Subcutaneous abdominal adipose tissue (tissue), 5 donors: ENCODE measurements around the gene GBE1.
"Not testable (repeated sequence)": the region's sequence is repeated elsewhere in the genome, so short reads cannot be mapped to it uniquely, and the experiment has no call there.

Source experiments
- H3K27ac ChIP-seq: one replicate; pipeline ENCODE4 v1.7.0; 2013; ENCODE audit warnings: low read depth, mild to moderate bottlenecking, inconsistent platforms, low read length, moderate library complexity
- H3K27me3 ChIP-seq, 5 donors: one replicate each; pipeline ENCODE4 v1.7.0; 2013; ENCODE audit warnings: low read length in 5 of 5, inconsistent platforms in 1 of 5; ENCODE audit not compliant: control insufficient read depth in 5 of 5, insufficient read depth in 4 of 5
- H3K36me3 ChIP-seq, 5 donors: one replicate each; pipeline ENCODE4 v1.7.0; 2013; ENCODE audit warnings: low read length in 5 of 5; ENCODE audit not compliant: control insufficient read depth in 5 of 5, insufficient read depth in 5 of 5
- H3K4me1 ChIP-seq, 5 donors: one replicate each; pipeline ENCODE4 v1.7.0; 2013; ENCODE audit warnings: low read length in 5 of 5, mild to moderate bottlenecking in 3 of 5, moderate library complexity in 1 of 5; ENCODE audit not compliant: control insufficient read depth in 5 of 5, insufficient read depth in 5 of 5
- H3K4me3 ChIP-seq, 5 donors: one replicate each; pipeline ENCODE4 v1.7.0; 2013; ENCODE audit warnings: low read length in 5 of 5, low read depth in 1 of 5
- H3K9ac ChIP-seq, 5 donors: one replicate each; pipeline ENCODE4 v1.7.0; 2013; ENCODE audit warnings: low read length in 5 of 5, mild to moderate bottlenecking in 4 of 5, moderate library complexity in 3 of 5
- H3K9me3 ChIP-seq, 5 donors: one replicate each; pipeline ENCODE4 v1.7.0; 2013; ENCODE audit warnings: low read length in 5 of 5; ENCODE audit not compliant: control insufficient read depth in 5 of 5
- donor health status: healthy.
- donor health status: healthy.
- donor health status: healthy.
- donor health status: healthy.
- donor health status: healthy.

Gene GBE1

GRCh38 chr3:81500039-81500438, 261.4 kb downstream of the GBE1 start:
- Histone ChIP-seq H3K4me3 (no peak overlapping the region), H3K9me3 (no peaks in the 10 kb centered on the region), H3K4me1 (peaks cover 0 to 7% (median 0%) of the 10 kb centered on the region in 5 donors), H3K27ac (no peak overlapping the region), H3K36me3 (peaks cover 4 to 28% (median 18%) of the 10 kb centered on the region in 5 donors), H3K27me3 (no peaks in the 10 kb centered on the region), H3K9ac (no peak overlapping the region)

GRCh38 chr3:81497572-81498251, 263.7 kb downstream of the GBE1 start:
- Histone ChIP-seq H3K4me3 (no peak overlapping the region), H3K9me3 (no peaks in the 10 kb centered on the region), H3K27me3 (no peaks in the 10 kb centered on the region), H3K9ac (no peak overlapping the region), H3K27ac (peak overlapping the region; percentile 35), H3K36me3 (peaks cover 4 to 28% (median 18%) of the 10 kb centered on the region in 5 donors), H3K4me1 (peaks cover 0 to 7% (median 0%) of the 10 kb centered on the region in 5 donors)

GRCh38 chr3:81496407-81497104, 264.9 kb downstream of the GBE1 start:
- no peak overlapping the region for H3K4me3 ChIP-seq
- H3K27me3 ChIP-seq, result no peaks in the 10 kb centered on the region
- H3K9ac ChIP-seq, result no peak overlapping the region
- H3K4me1 ChIP-seq, result peaks cover 0 to 3% (median 2%) of the 10 kb centered on the region in 5 donors
- no peak overlapping the region for H3K27ac ChIP-seq
- peaks cover 4 to 28% (median 18%) of the 10 kb centered on the region in 5 donors for H3K36me3 ChIP-seq
- H3K9me3 ChIP-seq, result no peaks in the 10 kb centered on the region

- Histone ChIP-seq H3K4me3 (peak overlapping the region in 1 of 5 donors; percentile 2), H3K9ac (peak overlapping the region in 1 of 5 donors; percentile 11), H3K36me3 (peaks cover 4 to 22% (median 12%) of the 10 kb centered on the region in 5 donors), H3K27ac (peak overlapping the region; percentile 81)
- H3K9me3 ChIP-seq, H3K27me3 ChIP-seq, H3K4me1 ChIP-seq: not testable (repeated sequence)
Observed at GRCh38 chr3:81492471-81492870, 269.0 kb downstream of the GBE1 start.

DNA sequence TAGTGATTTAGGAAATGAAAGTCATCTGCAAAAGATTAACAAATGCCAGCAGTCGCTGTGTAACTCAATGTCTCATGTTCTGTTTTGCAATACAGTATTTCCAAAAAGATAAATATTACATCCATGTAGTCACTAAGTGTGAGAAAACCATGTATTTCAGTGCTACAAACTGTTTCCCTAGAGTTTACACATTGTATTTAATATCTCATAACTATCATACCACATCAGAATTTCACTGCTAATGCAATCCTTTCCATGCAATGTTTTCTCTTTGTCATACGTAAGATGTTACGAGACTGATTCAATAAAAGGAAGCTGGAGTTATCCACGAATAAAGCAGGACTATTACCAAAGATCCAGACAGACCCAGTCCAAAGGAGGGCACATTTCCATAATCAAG, 269.4 kb downstream of the GBE1 start:
- Histone ChIP-seq H3K27me3 (no peaks in the 10 kb centered on the region), H3K4me3 (peak overlapping the region in 1 of 5 donors; percentile 2), H3K9me3 (no peaks in the 10 kb centered on the region), H3K27ac (peak overlapping the region; percentile 81), H3K4me1 (peaks cover 0 to 10% (median 2%) of the 10 kb centered on the region in 5 donors), H3K36me3 (peaks cover 4 to 20% (median 10%) of the 10 kb centered on the region in 5 donors), H3K9ac (peak overlapping the region in 2 of 5 donors; percentile 11)

DNA sequence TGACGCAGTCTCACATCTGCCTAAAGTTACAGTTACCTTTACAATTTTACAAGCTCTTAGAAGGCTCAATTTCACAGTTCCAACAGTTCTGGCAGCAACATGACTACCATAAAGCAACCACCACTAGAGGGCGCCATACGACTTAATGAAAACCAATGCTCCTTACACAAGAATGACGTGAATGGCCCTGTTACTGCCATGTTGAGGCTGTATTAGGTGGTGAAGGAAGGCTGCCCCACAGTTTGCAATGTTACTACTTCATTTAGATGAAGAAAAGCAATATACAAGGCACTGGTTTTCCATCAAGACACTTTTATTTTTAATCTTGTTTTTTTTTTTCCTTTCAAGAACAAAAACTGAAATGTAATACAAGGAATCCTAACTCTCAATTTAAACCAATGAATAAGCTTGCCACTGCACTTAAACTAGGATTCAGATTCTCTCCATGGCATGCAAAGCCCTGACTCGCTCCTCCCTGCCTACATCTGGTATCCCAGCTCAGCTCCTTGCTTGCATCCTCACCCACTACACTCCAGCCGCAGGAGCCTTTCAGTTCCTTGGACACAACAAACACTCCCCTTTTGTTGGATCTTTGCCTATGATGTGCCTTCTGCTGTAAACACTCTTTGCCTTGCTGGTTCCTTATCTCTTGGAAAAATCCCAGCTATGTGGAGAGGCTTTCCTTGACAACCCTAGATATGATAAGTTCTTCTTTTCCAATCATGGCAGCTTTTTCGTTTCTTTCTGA, 270.7 kb downstream of the GBE1 start:
- H3K36me3 ChIP-seq, result peaks cover 0 to 8% (median 0%) of the 10 kb centered on the region in 5 donors
- H3K27ac ChIP-seq, result peak overlapping the region; percentile 26
- no peaks in the 10 kb centered on the region for H3K9me3 ChIP-seq
- no peak overlapping the region for H3K4me3 ChIP-seq
- no peak overlapping the region for H3K9ac ChIP-seq
- peaks cover 0 to 14% (median 4%) of the 10 kb centered on the region in 5 donors for H3K4me1 ChIP-seq
- no peaks in the 10 kb centered on the region for H3K27me3 ChIP-seq

DNA sequence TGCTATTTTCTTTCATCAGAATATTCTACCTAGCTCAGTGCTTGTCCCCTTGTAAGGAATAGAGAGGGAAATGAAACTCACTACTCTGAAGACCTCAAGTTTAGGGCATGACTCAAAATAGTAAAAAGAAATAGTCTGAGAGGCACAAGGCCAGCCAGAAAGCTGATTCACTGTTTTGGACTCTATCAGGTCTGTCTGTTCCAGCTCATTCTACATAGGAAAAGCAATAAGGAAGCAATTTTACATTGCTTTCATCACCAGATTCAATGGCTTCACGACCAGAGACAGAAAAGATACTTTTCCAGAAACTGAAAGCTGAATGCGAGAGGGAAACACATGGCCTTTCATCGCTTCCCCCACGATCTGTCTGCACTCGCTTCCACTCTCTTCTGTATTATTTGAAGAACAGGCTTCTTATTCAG, 276.0 kb downstream of the GBE1 start:
- H3K27me3 ChIP-seq, result no peaks in the 10 kb centered on the region
- peak overlapping the region; percentile 21 for H3K27ac ChIP-seq
- H3K4me1 ChIP-seq, result peaks cover 0 to 17% (median 6%) of the 10 kb centered on the region in 5 donors
- H3K9ac ChIP-seq, result no peak overlapping the region
- peaks cover 0 to 8% (median 0%) of the 10 kb centered on the region in 5 donors for H3K36me3 ChIP-seq
- H3K9me3 ChIP-seq, result no peaks in the 10 kb centered on the region
- peak overlapping the region; percentile 10 to 42 (median 21) for H3K4me3 ChIP-seq

DNA sequence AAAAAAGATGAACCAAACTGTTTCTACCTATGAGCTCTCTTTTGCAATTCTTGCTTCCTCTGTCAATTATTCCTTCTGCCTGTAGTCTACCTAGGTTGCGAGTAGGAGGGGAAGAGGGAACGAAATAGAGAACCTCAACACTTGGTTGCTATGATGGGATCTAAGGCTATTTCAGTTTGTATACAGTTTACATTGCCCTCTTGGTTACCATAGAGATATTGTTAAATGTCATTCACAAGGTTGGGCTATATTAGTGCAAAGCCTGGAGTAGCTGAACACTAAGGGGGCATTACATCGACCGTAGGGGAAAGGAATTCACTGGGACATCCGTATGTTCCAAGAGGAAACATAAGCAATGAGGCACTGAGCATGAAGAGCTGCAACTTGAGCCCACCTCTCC, 276.9 kb downstream of the GBE1 start:
- no peak overlapping the region for H3K9ac ChIP-seq
- no peak overlapping the region for H3K4me3 ChIP-seq
- H3K27me3 ChIP-seq, result no peaks in the 10 kb centered on the region
- H3K27ac ChIP-seq, result no peak overlapping the region
- H3K4me1 ChIP-seq, result peaks cover 0 to 17% (median 6%) of the 10 kb centered on the region in 5 donors
- H3K9me3 ChIP-seq, result no peaks in the 10 kb centered on the region
- H3K36me3 ChIP-seq, result peaks cover 0 to 4% (median 0%) of the 10 kb centered on the region in 5 donors

DNA sequence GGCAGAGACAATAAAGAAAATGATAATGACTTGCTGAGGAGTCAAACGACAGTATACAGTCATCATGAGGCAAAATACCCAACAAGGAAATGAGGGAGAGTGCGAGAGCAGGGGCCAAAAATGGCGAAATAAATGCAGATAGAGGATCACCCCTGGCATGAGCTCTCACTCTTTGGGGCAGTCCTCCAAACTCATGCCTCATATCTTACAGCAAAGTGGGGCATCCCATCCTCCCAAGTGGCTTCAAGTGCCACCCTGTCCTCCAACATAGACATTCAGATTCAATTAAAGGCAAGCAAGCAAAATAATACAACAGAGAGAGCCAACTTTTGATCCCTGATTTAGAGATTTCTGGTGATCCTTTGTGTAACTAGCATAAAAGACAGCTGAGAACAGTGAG, 278.4 kb downstream of the GBE1 start:
- Histone ChIP-seq H3K4me3 (no peak overlapping the region), H3K27ac (no peak overlapping the region), H3K9ac (no peak overlapping the region), H3K36me3 (no peaks in the 10 kb centered on the region), H3K27me3 (no peaks in the 10 kb centered on the region), H3K9me3 (no peaks in the 10 kb centered on the region), H3K4me1 (peaks cover 0 to 17% (median 6%) of the 10 kb centered on the region in 5 donors)
